ENCODE measurements around the gene TK2.
A peak's percentile ranks its signal among the peaks of the same experiment; 100 is the strongest.

Gene TK2

GRCh38 chr16:66563574-66564334, 13.8 kb upstream of the TK2 start:
- FAIRE-seq (no peak), DNase-seq (ENCODE audit: insufficient read length, low spot score) (no peak)
- TF ChIP-seq POLR2A (IDR thresholded peaks at IDR 0.05; ENCODE audit: low read depth, low read length), result no peak

GRCh38 chr16:66562986-66563385, 13.1 kb upstream of the TK2 start:
- no peak for TF ChIP-seq POLR2A (IDR thresholded peaks at IDR 0.05; ENCODE audit: low read depth, low read length)
- no peak for FAIRE-seq
- no peak for DNase-seq (ENCODE audit: insufficient read length, low spot score)

- TF ChIP-seq POLR2A (IDR thresholded peaks at IDR 0.05; ENCODE audit: low read depth, low read length), result no peak
- FAIRE-seq (no peak), DNase-seq (ENCODE audit: insufficient read length, low spot score) (no peak)
Measured at GRCh38 chr16:66562409-66562808, 12.5 kb upstream of the TK2 start.

GRCh38 chr16:66561381-66562080, 11.6 kb upstream of the TK2 start:
- FAIRE-seq, result no peak
- DNase-seq (ENCODE audit: insufficient read length, low spot score), result no peak
- TF ChIP-seq POLR2A (IDR thresholded peaks at IDR 0.05; ENCODE audit: low read depth, low read length), result no peak

GRCh38 chr16:66560107-66560506, 10.2 kb upstream of the TK2 start:
- TF ChIP-seq POLR2A (IDR thresholded peaks at IDR 0.05; ENCODE audit: low read depth, low read length), result no peak
- FAIRE-seq (no peak), DNase-seq (ENCODE audit: insufficient read length, low spot score) (no peak)

- no peak for DNase-seq (ENCODE audit: insufficient read length, low spot score)
- TF ChIP-seq POLR2A (IDR thresholded peaks at IDR 0.05; ENCODE audit: low read depth, low read length), result no peak
- no peak for FAIRE-seq
Measured at GRCh38 chr16:66554495-66554894, 4.6 kb upstream of the TK2 start.

- DNase-seq (ENCODE audit: insufficient read length, low spot score) (no peak), FAIRE-seq (no peak)
- TF ChIP-seq POLR2A (IDR thresholded peaks at IDR 0.05; ENCODE audit: low read depth, low read length), result no peak
Measured at GRCh38 chr16:66554021-66554420, 4.1 kb upstream of the TK2 start.

- no peak for DNase-seq (ENCODE audit: insufficient read length, low spot score)
- FAIRE-seq, result no peak
- TF ChIP-seq POLR2A (IDR thresholded peaks at IDR 0.05; ENCODE audit: low read depth, low read length), result no peak
Measured at GRCh38 chr16:66553223-66553622, 3.3 kb upstream of the TK2 start.

- TF ChIP-seq POLR2A (IDR thresholded peaks at IDR 0.05; ENCODE audit: low read depth, low read length), result peak; percentile 83
- DNase-seq (ENCODE audit: insufficient read length, low spot score), result peak; percentile 93
- FAIRE-seq, result peak; percentile 45
Measured at GRCh38 chr16:66552286-66553177, 2.6 kb upstream of the TK2 start, which contains the start of gene CKLF. TSS of gene CKLF (plus strand) at chr16:66552576. CDS start at chr16:66552716, 140 bp downstream.

GRCh38 chr16:66551788-66552285, 1.9 kb upstream of the TK2 start:
- no peak for DNase-seq (ENCODE audit: insufficient read length, low spot score)
- no peak for TF ChIP-seq POLR2A (IDR thresholded peaks at IDR 0.05; ENCODE audit: low read depth, low read length)
- FAIRE-seq, result no peak

GRCh38 chr16:66551348-66551759, 1.4 kb upstream of the TK2 start:
- TF ChIP-seq POLR2A (IDR thresholded peaks at IDR 0.05; ENCODE audit: low read depth, low read length), result no peak
- FAIRE-seq (no peak), DNase-seq (ENCODE audit: insufficient read length, low spot score) (peak; percentile 57)

GRCh38 chr16:66548868-66549267, 1.1 kb downstream of the TK2 start:
- TF ChIP-seq POLR2A (IDR thresholded peaks at IDR 0.05; ENCODE audit: low read depth, low read length), result no peak
- FAIRE-seq (no peak), DNase-seq (ENCODE audit: insufficient read length, low spot score) (no peak)

- no peak for FAIRE-seq
- TF ChIP-seq POLR2A (IDR thresholded peaks at IDR 0.05; ENCODE audit: low read depth, low read length), result no peak
- DNase-seq (ENCODE audit: insufficient read length, low spot score), result no peak
Measured at GRCh38 chr16:66548068-66548467, 1.9 kb downstream of the TK2 start.
